Activated T-helper 2 cell treated with anti-CD3 and anti-CD28 coated beads, Interferon-gamma antibody, Interleukin-2, Interleukin-4, amounts not matched to agents 10 μg/mL and 5 μg/mL and 100 μg/mL, durations not matched to agents 14 hours and 24 hours and 36 hours (primary cell): Measurements from ENCODE around the gene IGSF1. TPM values are rescaled to one million over a fixed set of nuclear protein-coding genes. Genes with fewer than 3 reads are reported as not detected.

Source experiments
- total RNA-seq: library from RNA; stranded (reverse); gene quantifications from 2 replicates; pipeline ENCODE4 v1.2.3, GENCODE V29; 2022

IGSF1 gene
- total RNA-seq, 1 donor from 2014 or later = 0.07 TPM

Other genes starting within 250 kb of the IGSF1 start
- not detected in 2 replicates for gene ARHGAP36, start 231.0 kb downstream of the IGSF1 start, total RNA-seq